ENCODE measurements around the gene LRRC4C. TPM values are rescaled to one million over a fixed set of nuclear protein-coding genes. Genes with fewer than 3 reads are reported as not detected.
A peak's percentile ranks its signal among the peaks of the same experiment; 100 is the strongest.

Gene LRRC4C
- total and polyA plus RNA-seq, 4 donors: 0.10 to 0.93 (median 0.30) TPM

GRCh38 chr11:40384991-40385390 is 1074.5 kb downstream of the LRRC4C start:
- Histone ChIP-seq H3K36me3 (ENCODE audit: control insufficient read depth in 4 of 4, insufficient read depth in 3 of 4, low read depth in 1 of 4, low read length in 3 of 4) (no peaks in the 10 kb centered on the region), H3K27me3 (ENCODE audit: control insufficient read depth in 4 of 4, insufficient read depth in 4 of 4, low read length in 3 of 4) (no peaks in the 10 kb centered on the region), H3K27ac (ENCODE audit: low read depth in 1 of 2, low read length in 2 of 2) (no peak overlapping the region), H3K9ac (ENCODE audit: low read depth in 1 of 2, low read length in 2 of 2) (no peak overlapping the region), H3K9me3 (ENCODE audit: control insufficient read depth in 4 of 4, low read length in 3 of 4) (no peaks in the 10 kb centered on the region), H3K4me1 (ENCODE audit: control insufficient read depth in 4 of 4, insufficient read depth in 4 of 4, low read length in 3 of 4) (peaks cover 1 to 38% (median 12%) of the 10 kb centered on the region in 4 donors), H3K4me3 (ENCODE audit: low read depth in 1 of 3, low read length in 3 of 3) (no peak overlapping the region)
- no peak for DNase-seq (ENCODE audit: low spot score)
- TF ChIP-seq ZBTB33 (IDR thresholded peaks at IDR 0.05) (no peak), RXRA (IDR thresholded peaks at IDR 0.05) (no peak), RAD21 (IDR thresholded peaks at IDR 0.05) (no peak), CTCF (IDR thresholded peaks at IDR 0.05; ENCODE audit: low read depth, low read length, missing input control) (no peak)
- WGBS: 91% methylated on average over 1 of the region's 1 CpG

- WGBS: 45% methylated on average over 3 of the region's 3 CpGs
- H3K4me3 ChIP-seq (ENCODE audit: low read depth in 1 of 3, low read length in 3 of 3): no peak overlapping the region
- H3K27me3 ChIP-seq (ENCODE audit: control insufficient read depth in 4 of 4, insufficient read depth in 4 of 4, low read length in 3 of 4): no peaks in the 10 kb centered on the region
- no peak for DNase-seq (ENCODE audit: low spot score)
- peak overlapping the region in 1 of 2 donors; percentile 24 for H3K27ac ChIP-seq (ENCODE audit: low read depth in 1 of 2, low read length in 2 of 2)
- TF ChIP-seq ZBTB33 (IDR thresholded peaks at IDR 0.05) (peak; percentile 28), ATF3 (IDR thresholded peaks at IDR 0.05) (no peak)
- peaks cover 1 to 21% (median 4%) of the 10 kb centered on the region in 4 donors for H3K4me1 ChIP-seq (ENCODE audit: control insufficient read depth in 4 of 4, insufficient read depth in 4 of 4, low read length in 3 of 4)
- H3K9me3 ChIP-seq (ENCODE audit: control insufficient read depth in 4 of 4, low read length in 3 of 4): no peaks in the 10 kb centered on the region
- H3K36me3 ChIP-seq (ENCODE audit: control insufficient read depth in 4 of 4, insufficient read depth in 3 of 4, low read depth in 1 of 4, low read length in 3 of 4): no peaks in the 10 kb centered on the region
- no peak overlapping the region for H3K9ac ChIP-seq (ENCODE audit: low read depth in 1 of 2, low read length in 2 of 2)
Measured at GRCh38 chr11:40381481-40381880, 1078.0 kb downstream of the LRRC4C start.

GRCh38 chr11:40380835-40381234 is 1078.6 kb downstream of the LRRC4C start:
- peaks cover 0 to 17% (median 2%) of the 10 kb centered on the region in 4 donors for H3K4me1 ChIP-seq (ENCODE audit: control insufficient read depth in 4 of 4, insufficient read depth in 4 of 4, low read length in 3 of 4)
- no peaks in the 10 kb centered on the region for H3K27me3 ChIP-seq (ENCODE audit: control insufficient read depth in 4 of 4, insufficient read depth in 4 of 4, low read length in 3 of 4)
- no peaks in the 10 kb centered on the region for H3K9me3 ChIP-seq (ENCODE audit: control insufficient read depth in 4 of 4, low read length in 3 of 4)
- H3K27ac ChIP-seq (ENCODE audit: low read depth in 1 of 2, low read length in 2 of 2): no peak overlapping the region
- H3K9ac ChIP-seq (ENCODE audit: low read depth in 1 of 2, low read length in 2 of 2): no peak overlapping the region
- no peak for DNase-seq (ENCODE audit: low spot score)
- WGBS: 73% methylated on average over 5 of the region's 5 CpGs
- no peak overlapping the region for H3K4me3 ChIP-seq (ENCODE audit: low read depth in 1 of 3, low read length in 3 of 3)
- H3K36me3 ChIP-seq (ENCODE audit: control insufficient read depth in 4 of 4, insufficient read depth in 3 of 4, low read depth in 1 of 4, low read length in 3 of 4): no peaks in the 10 kb centered on the region
- no peak for TF ChIP-seq HNF4A (conservative IDR thresholded peaks at IDR 0.05)
- no peak for TF ChIP-seq GABPA (IDR thresholded peaks at IDR 0.05 in 1 of 2, conservative IDR thresholded peaks at IDR 0.05 in 1 of 2)
- no peak for TF ChIP-seq FOXA2 (IDR thresholded peaks at IDR 0.05)
- no peak for TF ChIP-seq YY1 (IDR thresholded peaks at IDR 0.05)
- no peak for TF ChIP-seq RAD21 (IDR thresholded peaks at IDR 0.05)
- no peak for TF ChIP-seq RXRA (IDR thresholded peaks at IDR 0.05)
- TF ChIP-seq HNF4G (IDR thresholded peaks at IDR 0.05): no peak
- TF ChIP-seq FOXA1 (IDR thresholded peaks at IDR 0.05): no peak
- TF ChIP-seq REST (IDR thresholded peaks at IDR 0.05): no peak
- no peak for TF ChIP-seq EGR1 (IDR thresholded peaks at IDR 0.05; ENCODE audit: low read depth in 2 of 2)
- no peak for TF ChIP-seq NR2F2 (IDR thresholded peaks at IDR 0.05)
- no peak for TF ChIP-seq MAX (IDR thresholded peaks at IDR 0.05)
- no peak for TF ChIP-seq TAF1 (conservative IDR thresholded peaks at IDR 0.05)
- TF ChIP-seq ZBTB33 (IDR thresholded peaks at IDR 0.05): no peak

All from liver (tissue), 9 donors.